Activated CD8-positive, alpha-beta memory T cell treated with anti-CD3 and anti-CD28 coated beads, Interleukin-2, amount 50 U/mL, for 1 hour (primary cell): ENCODE measurements around the gene GRK7.
"Not testable (repeated sequence)": the region's sequence is repeated elsewhere in the genome, so short reads cannot be mapped to it uniquely, and the experiment has no call there.

Experiments used
- DNase-seq: peaks from one replicate; pipeline ENCODE4 v3.0.0-alpha.2; 2020; ENCODE audit errors: extremely low read depth

GRK7 gene

DNA sequence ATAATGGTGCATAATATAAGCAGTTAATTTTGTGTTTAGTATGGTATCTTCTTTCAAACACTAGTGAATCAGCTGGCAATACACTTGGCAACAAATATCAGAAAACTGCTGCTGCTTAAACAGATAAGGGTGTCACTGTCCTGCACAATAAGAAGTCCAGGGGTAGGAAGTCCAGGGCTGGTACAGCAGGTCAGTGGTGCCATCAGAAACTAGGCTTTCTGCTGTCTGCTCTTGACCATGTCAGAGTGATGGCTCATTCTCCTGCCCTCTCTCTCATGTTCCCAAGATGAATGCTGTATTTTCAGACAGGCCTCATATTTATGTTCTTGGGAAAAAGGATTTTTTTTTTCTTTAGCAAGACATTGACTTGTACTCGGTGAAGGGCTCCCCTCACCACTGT lies 9.2 kb upstream of the GRK7 start:
- DNase-seq, result no peak

DNA sequence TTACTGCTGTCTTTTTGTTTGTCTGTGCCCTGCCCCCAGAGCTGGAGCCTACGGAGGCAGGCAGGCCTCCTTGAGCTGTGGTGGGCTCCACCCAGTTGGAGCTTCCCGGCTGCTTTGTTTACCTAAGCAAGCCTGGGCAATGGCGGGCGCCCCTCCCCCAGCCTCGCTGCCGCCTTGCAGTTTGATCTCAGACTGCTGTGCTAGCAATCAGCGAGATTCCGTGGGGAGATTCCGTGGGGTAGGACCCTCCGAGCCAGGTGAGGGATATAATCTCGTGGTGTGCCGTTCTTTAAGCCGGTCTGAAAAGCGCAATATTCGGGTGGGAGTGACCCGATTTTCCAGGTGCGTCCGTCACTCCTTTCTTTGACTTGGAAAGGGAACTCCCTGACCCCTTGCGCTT lies 656 bp upstream of the GRK7 start:
- not testable (repeated sequence) for DNase-seq

DNA sequence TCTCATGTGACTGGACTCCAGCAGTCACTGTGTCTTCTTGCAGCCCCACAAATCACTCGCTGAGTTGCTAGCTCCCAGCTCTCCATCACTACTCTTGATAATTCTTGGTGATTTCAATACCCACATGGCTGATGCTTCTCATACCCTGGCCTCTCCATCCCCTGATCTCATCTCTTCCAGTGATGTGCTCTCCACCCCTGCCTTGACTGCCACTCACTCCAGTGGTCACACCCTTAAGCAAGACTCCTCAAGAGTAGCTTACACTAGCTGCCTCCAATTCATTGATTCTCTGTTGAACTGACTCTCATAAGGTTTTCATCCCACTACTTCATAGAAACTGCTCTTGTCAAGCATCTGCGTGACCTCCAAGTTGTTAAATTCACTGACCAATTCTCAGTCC lies 837 bp downstream of the GRK7 start:
- DNase-seq, result no peak

DNA sequence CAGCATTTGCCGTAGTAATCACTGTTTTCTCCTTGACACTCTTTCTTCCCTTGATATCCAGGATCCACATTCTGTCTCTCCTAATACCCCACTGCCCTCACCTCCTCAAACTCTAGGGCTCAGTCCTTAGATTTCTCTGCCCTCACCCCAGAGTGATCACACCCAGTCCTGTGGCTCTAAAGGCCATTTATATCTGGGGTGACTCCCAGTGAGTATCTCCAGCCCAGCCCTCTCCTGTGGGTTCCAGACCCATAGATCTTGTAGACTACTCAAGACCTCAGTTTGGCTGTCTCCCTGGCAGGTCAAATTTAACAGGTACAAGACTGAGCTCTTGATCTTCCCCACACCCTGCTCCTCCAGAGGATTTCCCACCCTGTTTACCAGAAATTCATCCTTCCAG lies 1.3 kb downstream of the GRK7 start:
- no peak for DNase-seq

DNA sequence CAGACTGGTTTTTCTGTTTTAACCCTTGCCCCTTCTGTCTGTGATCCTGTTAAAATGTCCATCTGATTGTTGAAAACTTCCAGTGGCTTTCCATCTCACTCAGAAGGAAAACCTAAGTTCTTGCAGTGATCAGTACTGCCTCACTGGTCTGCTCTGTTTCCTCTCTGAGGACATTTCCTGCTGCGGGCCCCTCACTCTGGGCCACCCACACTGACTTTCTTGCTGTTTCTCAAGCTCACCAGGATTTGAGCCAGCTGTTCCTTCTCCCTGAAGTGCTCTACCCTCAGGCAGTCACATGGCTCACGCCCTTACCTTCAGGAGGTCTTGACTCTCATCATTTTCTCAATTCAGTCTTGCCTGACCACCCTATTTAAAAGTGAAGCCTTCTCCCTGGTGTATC lies 1.8 kb downstream of the GRK7 start:
- DNase-seq, result no peak

DNA sequence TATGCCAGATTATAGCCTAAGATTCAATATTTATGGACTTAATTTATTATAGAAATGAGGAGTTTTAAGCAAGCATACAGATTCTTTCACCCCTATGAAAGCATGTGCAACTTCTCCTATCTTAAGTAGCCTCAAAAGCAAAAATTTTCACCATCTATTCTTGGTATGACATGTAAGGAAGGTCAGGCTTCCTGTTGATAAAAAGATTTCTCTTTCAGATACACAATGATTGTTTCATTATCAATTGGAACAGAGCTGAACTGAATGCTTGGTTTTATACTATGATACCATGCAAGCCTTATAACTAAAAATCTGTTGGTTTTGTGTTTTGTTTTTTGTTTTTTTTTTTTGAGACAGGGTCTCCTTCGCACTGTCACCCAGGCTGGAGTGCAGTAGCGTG lies 3.9 kb downstream of the GRK7 start:
- DNase-seq, result no peak

DNA sequence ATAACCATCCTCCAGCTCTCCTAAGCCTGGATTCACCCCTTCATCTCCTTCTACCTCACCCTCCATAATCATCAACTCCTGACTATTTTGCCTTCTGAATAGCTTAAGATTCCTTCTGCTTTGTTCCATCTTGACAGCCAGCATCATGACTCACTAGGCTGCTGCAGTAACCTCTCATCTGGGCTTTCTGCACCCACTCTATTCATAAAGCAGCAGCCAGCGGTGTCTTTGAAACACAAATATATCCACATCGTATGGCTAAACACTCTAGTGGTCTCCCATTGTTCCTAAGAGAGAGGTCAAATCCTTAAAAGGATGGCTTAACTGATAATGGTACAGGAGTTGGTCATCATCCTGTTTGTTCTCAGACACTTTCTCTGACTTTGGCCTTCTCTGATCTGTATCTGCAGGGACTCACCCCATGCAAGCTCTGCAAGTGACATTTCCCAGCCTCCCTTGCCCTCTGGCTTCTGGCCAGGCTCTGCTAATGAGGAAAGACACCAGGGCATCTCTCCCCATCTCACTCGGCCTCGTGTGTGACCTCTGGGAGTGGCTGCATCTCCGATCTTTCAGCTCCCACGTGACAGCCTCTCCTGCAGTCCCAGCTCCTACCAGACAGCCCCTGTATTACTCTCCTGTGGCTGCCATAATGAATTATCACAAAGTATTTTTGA lies 6.2 kb downstream of the GRK7 start:
- DNase-seq, result no peak

DNA sequence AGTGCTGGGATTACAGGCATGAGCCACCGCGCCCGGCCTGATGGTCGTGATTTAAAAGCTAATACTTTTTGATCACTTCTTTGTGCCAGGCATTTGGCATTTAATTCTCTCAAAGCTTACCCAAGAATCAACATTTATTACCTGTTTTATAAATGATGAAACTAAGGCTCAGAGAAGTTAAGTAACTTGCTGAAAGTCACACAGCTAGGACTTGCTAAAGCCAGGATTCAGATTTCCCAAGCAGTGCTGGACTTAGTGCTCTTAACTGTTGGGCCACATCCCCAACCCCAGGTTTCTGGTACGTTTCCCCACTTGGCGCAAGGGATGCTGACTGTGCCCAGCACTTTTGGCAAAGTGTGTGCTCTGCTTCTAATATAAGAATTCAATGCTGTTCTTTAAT lies 10.5 kb downstream of the GRK7 start:
- no peak for DNase-seq

DNA sequence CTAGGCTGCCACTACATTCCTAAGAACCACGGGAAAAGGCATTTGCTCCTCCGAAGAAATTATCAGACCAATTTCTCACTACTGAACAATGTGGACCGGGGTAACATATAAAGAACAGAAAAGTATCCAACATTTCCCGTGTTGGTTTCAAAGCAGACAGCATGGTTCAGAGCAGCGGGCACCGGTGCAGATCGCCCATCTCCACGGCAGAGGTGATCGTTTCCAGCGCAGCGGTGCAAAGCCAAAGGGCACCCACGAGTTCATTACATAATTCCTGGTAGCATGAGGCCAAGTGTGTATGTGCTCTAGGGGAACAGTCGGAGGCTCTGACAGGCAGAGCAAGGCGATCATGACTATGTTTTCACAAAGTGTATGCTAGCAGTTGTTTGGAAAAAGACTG lies 13.2 kb downstream of the GRK7 start:
- DNase-seq, result no peak

DNA sequence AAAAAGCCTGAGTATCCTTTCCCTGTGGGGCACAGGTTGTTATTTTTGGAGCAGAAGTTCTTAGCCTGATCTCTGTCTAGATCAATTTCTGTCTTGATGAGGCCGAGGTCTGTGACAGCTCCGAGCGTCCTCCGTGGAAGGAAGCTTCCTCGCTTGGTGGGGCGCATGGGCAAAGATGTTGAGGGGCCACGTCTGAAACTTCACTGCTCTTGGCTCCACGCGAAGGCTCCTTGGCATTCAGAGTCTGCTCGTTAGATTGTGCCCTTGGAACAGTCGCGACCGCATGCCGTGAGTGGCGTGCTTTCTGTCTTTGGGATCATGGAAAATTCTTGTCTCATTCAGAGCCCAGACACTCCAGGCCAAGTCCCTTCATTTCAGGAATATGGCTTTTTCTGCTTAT lies 13.7 kb downstream of the GRK7 start:
- DNase-seq, result no peak

DNA sequence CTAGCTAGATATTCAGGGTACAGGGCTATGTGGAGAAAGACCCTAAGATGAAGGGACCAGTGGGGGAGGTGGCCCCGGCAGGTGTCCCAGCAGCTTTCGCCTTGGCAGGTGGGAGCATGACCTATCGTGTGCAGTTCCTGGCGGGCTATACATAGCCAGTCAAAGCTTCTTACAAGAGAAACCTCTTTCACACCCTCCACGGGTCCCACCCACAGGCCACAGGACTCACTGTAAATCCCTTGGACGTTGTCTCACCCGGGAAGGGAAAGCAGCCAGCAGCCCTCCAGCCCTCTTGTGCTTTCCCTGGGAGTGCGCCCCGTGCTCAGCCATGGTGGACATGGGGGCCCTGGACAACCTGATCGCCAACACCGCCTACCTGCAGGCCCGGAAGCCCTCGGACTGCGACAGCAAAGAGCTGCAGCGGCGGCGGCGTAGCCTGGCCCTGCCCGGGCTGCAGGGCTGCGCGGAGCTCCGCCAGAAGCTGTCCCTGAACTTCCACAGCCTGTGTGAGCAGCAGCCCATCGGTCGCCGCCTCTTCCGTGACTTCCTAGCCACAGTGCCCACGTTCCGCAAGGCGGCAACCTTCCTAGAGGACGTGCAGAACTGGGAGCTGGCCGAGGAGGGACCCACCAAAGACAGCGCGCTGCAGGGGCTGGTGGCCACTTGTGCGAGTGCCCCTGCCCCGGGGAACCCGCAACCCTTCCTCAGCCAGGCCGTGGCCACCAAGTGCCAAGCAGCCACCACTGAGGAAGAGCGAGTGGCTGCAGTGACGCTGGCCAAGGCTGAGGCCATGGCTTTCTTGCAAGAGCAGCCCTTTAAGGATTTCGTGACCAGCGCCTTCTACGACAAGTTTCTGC lies 15.0 kb downstream of the GRK7 start:
- no peak for DNase-seq

DNA sequence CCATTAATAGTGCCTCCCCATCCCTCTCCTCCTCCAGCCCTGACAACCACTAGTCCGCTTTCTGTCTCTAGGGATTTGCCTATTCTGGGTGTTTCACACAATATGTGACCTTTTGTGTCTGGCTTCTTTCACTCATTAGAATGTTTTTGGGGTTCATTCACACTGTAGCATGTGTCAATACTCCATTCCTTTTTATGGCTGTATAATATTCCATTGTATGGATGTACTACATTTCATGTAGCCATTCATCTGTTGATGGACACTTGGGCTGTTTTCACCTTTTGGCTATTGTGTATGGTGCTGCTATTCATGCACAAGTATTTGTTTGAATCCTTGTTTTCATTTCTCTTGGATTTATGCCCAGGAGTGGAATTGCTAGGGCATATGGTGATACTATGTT lies 16.5 kb downstream of the GRK7 start:
- no peak for DNase-seq

DNA sequence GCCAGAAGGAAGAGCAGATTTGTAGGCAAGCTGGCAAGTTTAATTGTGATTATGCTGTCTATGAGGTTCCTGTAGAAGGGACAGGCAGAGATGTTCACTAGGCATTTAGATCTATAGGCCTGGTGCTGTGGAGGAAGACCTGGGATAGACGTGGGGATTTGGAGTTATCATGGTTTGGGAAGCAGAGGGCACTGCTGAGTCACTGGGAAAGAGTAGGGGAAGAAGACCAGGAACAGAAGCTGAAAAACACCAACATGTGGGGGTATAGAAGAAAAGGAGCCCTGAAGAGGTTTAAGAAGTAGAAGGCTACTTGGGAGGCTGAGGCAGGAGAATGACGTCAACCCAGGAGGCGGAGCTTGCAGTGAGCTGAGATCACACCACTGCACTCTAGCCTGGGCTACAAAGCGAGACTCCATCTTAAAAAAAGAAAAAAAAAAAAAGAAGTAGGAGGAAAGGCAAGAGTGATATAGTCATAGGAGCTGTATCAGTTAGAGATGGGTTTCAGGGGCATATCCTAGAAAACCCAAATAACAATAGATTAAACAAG lies 19.3 kb downstream of the GRK7 start:
- DNase-seq, result no peak

DNA sequence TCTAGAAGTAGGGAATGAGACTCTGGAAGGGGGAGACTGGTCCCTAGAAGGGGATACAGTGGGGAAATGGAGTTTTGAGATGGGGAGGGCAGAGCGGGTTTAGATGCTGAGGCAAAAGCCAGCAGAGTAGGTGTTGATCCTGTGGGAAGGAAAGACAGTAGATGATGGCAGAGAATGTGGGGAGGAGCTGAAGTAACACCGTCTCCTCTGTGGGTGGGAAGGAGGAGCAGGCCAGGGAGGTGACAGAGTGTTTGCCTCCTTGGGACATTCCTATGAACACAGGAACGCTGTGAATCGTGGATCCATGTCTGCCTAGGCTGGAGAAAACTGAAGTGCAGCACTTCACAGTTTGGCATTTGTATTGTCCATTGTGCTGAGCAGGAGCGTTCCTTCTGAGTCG lies 20.4 kb downstream of the GRK7 start:
- DNase-seq, result no peak

DNA sequence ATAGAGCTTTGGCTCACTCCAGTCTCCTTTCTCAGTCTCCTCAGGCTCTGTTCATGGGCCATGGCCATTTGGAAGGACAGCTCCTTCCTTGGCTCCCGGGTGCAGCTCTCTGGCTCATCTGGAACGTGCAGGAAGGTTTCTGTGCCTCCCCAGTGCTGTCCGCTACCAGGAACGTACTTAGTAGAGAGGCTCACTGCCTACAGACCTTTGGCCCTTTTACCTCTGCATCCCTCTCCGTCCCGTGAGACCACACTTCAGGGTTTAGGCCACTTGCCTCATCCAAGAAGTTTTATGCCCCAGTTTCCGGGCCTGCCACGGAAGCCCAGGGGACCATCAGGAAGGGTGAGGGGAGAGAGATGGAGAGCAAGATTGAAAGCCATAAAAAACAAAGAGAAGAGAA lies 20.9 kb downstream of the GRK7 start:
- no peak for DNase-seq

DNA sequence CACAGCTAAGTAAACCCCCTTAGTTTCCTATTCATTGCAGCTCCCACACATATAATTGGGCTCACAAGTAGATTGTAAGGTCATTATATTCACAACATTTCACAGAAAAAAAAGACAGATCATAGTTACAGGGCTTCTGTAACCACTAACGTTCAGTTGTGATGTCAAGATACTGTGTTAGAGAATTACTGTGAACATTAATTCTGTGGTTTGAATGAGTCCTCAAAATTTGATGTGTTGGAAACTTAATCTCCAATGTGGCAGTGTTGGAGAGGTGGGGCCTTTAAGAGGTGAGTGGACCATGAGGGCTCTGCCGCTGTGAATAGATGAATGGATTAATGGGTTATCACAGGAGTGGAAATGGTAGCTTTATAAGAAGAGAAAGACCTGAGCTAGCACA lies 21.3 kb downstream of the GRK7 start:
- DNase-seq, result no peak

DNA sequence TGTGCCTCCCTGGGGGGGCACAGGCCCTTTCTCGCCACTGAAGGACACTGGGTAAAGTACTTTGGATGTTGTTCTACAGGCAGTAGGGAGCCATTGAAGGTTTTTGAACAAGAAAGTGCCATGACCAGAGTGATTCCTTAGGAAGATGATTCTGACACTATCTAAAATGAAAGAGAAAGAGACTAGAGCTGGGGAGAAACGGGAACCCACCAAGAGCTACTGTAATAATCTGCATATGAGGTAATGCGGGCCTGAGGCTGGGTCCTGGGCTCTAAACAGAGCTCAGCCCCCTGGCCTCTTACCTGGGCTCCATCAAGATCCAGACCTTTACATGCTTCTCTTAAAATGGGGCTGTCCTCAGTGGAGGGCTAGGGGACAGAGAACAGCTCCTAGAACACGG lies 24.9 kb downstream of the GRK7 start:
- no peak for DNase-seq

DNA sequence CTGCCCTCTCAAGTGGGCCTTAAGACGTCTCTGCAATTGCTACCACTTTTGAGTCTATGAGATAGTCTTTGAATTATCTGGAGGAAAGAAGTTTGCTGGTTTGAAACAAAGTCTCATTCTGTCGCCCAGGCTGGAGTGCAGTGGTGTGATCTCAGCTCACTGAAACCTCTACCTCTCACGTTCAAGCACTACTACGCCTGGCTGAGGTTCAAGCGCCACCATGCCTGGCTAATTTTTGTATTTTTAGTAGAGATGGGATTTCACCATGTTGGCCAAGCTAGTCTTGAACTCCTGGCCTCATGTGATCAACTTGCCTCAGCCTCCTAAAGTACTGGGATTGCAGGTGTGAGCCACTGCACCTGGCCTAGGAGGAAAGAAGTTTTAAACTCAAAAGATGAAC lies 25.5 kb downstream of the GRK7 start:
- not testable (repeated sequence) for DNase-seq

DNA sequence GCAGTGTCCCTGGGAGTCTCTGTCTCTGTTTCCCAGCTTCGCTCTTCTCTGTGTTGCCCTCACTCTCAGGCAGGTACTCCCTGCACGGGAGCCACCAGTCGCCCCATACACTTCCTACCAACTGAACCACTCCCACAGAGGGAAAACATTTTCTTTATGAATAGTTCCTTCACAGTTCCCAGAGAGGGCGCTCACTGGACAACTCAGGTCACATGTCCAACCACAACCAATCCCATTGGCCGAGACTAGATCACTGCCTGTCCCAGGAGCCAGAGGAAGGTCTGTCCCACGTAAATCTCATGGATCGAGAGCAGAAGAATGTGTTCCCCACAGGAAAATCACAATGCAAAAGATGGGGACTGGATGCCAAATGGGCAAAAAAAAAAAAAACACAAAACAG lies 26.1 kb downstream of the GRK7 start:
- DNase-seq, result no peak

DNA sequence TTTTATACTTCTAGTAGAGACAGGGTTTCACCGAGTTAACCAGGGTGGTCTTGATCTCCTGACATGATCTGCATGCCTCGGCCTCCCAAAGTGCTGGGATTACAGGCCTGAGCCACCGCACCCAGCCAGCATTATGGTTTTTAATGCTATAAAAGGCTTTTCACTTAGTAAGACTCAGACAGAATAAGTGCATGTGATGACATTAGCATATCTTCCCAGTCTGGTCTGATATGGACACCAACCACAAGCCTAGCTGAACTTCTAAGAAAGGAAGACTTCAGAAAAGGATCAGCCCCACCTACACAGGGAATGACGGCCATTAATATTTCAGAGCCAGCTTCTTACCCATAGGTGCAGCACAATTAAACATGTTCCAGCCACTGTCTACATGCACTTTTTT lies 27.0 kb downstream of the GRK7 start:
- no peak for DNase-seq

DNA sequence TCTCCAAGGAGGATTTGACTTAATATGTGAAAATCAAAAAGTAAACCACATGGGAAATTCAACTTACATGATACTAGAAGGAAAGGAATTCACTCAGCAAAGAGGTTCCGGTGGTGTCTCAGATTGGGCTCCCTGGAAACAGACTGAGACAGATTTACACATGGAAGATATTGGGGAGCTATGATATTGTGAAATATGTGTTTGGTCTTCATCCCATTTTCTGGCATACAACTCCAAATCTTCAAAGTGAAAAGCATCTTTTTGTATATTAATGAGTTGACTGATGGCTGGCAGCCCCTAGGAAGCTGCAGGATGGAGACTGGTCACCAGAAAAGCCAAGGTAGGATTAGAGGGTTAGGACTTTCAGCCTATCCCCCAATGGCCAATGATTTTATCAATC lies 29.3 kb downstream of the GRK7 start:
- no peak for DNase-seq

DNA sequence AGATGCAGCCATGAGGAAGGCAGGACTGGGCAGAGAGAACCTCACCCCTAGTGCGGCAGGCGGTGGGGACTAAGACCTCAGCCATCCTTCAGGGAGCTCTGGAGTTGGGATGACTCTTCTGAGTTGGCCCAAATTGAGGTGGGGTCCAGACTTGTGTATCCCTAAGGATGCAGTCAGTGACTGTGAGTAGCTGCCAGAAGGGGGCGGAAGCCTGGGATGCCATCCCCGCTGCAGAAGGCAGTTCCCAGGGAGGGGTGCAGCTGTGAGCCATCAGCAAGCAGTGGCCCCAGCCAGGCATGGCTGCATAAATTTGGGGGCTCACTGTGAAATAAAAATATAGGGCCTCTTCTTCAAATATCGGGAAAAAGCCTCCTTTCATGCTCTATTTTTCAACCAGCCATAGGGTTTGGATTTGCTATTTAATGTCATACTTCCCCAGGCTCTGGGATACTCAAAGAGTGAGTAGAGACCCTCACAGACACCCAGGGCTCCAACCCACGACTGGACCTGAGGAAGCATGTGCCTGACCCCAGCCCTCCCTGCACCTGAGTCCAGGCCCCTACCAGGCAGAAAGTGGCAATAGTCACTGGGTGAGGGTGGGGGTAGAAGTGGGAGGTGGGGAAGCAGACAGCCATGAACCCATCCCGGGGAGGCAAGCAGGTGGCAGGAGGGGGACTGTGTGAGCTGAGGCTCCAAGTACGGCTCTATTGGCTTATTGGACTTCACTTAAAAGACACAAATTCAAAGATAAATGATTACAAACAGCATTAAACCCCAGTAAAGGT lies 30.5 kb downstream of the GRK7 start:
- no peak for DNase-seq

DNA sequence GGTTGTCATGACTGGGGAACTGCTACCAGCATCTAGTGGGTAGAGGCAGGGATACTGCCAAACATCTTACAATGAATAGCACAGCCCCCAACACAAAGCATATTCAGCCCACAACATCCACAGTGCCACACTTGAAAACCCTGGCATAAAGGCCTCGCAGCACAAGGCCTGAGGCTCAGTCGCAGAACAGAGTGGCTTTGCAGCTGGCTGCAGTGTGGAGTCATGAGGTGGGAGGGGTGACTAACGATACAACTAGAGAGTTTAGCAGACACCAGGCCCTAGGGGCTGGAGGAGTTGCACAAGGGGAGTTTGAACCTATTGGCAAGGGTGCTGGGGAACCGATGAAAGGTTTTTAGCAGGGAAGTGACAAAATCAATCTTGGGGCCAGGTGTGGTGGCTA lies 32.1 kb downstream of the GRK7 start:
- DNase-seq, result no peak
